ENCODE data around the gene MRC2.
"Not testable (repeated sequence)": the region's sequence is repeated elsewhere in the genome, so short reads cannot be mapped to it uniquely, and the experiment has no call there.

DNA sequence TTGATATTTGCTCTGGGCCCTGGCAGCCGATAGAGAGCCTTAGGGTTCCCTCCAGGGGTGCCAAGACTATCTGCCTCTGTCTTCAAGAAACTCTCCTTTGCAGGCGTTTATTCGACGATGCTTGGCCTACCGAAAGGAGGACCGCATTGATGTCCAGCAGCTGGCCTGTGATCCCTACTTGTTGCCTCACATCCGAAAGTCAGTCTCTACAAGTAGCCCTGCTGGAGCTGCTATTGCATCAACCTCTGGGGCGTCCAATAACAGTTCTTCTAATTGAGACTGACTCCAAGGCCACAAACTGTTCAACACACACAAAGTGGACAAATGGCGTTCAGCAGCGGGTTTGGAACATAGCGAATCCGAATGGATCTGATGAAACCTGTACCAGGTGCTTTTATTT is 15.2 kb upstream of the MRC2 start:
- not testable (repeated sequence) for TF ChIP-seq ZNF274 (IDR thresholded peaks at IDR 0.05; ENCODE audit: low read depth, low read length); EGR1 (IDR thresholded peaks at IDR 0.05; ENCODE audit: low read depth); POLR2AphosphoS5 (IDR thresholded peaks at IDR 0.05; ENCODE audit: low read depth, low read length); ZFX (IDR thresholded peaks at IDR 0.05); RAD21 (IDR thresholded peaks at IDR 0.05; ENCODE audit: low read depth); TCF7L2 (IDR thresholded peaks at IDR 0.05; ENCODE audit: borderline replicate concordance, extremely low read depth, insufficient read depth, insufficient read length)
- TF ChIP-seq, protein P1, sequence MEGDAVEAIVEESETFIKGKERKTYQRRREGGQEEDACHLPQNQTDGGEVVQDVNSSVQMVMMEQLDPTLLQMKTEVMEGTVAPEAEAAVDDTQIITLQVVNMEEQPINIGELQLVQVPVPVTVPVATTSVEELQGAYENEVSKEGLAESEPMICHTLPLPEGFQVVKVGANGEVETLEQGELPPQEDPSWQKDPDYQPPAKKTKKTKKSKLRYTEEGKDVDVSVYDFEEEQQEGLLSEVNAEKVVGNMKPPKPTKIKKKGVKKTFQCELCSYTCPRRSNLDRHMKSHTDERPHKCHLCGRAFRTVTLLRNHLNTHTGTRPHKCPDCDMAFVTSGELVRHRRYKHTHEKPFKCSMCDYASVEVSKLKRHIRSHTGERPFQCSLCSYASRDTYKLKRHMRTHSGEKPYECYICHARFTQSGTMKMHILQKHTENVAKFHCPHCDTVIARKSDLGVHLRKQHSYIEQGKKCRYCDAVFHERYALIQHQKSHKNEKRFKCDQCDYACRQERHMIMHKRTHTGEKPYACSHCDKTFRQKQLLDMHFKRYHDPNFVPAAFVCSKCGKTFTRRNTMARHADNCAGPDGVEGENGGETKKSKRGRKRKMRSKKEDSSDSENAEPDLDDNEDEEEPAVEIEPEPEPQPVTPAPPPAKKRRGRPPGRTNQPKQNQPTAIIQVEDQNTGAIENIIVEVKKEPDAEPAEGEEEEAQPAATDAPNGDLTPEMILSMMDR (IDR thresholded peaks at IDR 0.05 in 2 of 3, conservative IDR thresholded peaks at IDR 0.05 in 1 of 3; ENCODE audit: borderline replicate concordance in 1 of 3, insufficient read depth in 1 of 3, low read depth in 2 of 3, low read length in 2 of 3) = not testable (repeated sequence)
- TF ChIP-seq, protein P2, sequence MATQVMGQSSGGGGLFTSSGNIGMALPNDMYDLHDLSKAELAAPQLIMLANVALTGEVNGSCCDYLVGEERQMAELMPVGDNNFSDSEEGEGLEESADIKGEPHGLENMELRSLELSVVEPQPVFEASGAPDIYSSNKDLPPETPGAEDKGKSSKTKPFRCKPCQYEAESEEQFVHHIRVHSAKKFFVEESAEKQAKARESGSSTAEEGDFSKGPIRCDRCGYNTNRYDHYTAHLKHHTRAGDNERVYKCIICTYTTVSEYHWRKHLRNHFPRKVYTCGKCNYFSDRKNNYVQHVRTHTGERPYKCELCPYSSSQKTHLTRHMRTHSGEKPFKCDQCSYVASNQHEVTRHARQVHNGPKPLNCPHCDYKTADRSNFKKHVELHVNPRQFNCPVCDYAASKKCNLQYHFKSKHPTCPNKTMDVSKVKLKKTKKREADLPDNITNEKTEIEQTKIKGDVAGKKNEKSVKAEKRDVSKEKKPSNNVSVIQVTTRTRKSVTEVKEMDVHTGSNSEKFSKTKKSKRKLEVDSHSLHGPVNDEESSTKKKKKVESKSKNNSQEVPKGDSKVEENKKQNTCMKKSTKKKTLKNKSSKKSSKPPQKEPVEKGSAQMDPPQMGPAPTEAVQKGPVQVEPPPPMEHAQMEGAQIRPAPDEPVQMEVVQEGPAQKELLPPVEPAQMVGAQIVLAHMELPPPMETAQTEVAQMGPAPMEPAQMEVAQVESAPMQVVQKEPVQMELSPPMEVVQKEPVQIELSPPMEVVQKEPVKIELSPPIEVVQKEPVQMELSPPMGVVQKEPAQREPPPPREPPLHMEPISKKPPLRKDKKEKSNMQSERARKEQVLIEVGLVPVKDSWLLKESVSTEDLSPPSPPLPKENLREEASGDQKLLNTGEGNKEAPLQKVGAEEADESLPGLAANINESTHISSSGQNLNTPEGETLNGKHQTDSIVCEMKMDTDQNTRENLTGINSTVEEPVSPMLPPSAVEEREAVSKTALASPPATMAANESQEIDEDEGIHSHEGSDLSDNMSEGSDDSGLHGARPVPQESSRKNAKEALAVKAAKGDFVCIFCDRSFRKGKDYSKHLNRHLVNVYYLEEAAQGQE (IDR thresholded peaks at IDR 0.05; ENCODE audit: low read depth) = not testable (repeated sequence)
- TF ChIP-seq, protein P3, sequence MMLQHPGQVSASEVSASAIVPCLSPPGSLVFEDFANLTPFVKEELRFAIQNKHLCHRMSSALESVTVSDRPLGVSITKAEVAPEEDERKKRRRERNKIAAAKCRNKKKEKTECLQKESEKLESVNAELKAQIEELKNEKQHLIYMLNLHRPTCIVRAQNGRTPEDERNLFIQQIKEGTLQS (IDR thresholded peaks at IDR 0.05) = not testable (repeated sequence)
